Neural cell (in vitro differentiated cells): ENCODE measurements around the gene APOBEC3H. TPM values are rescaled to one million over a fixed set of nuclear protein-coding genes. Genes with fewer than 3 reads are reported as not detected.
"Not testable (repeated sequence)": the region's sequence is repeated elsewhere in the genome, so short reads cannot be mapped to it uniquely, and the experiment has no call there.

Experiments used
- H2AFZ ChIP-seq: fragments of 200-600, 300-800 bp; sonication (generic), shearing (Covaris generic); 2 replicates; pipeline ENCODE4 v1.6.0; 2014; ENCODE audit warnings: low read depth, mild to moderate bottlenecking, antibody characterized with exemption, low read length, moderate library complexity
- H3F3A ChIP-seq: fragments of 200-600 bp; shearing (Covaris generic); 2 replicates; pipeline ENCODE4 v1.6.1; 2016; ENCODE audit warnings: mild to moderate bottlenecking, moderate library complexity, mixed read lengths, antibody characterized with exemption, low read length; ENCODE audit not compliant: insufficient read depth, poor library complexity, severe bottlenecking
- H3K27ac ChIP-seq: fragments of 200-600, 300-800 bp; sonication (generic), shearing (Covaris generic); 2 replicates; pipeline ENCODE4 v1.5.1; 2014; ENCODE audit warnings: mild to moderate bottlenecking, low read length, moderate library complexity
- H3K27me3 ChIP-seq: fragments of 300-800, 200-600 bp; sonication (generic), shearing (Covaris generic); 2 replicates; pipeline ENCODE4 v1.6.0; 2014; ENCODE audit warnings: mild to moderate bottlenecking, low read depth, low read length, moderate library complexity; ENCODE audit not compliant: insufficient read depth
- H3K36me3 ChIP-seq: fragments of 300-800, 200-600 bp; sonication (generic), shearing (Covaris generic); 2 replicates; pipeline ENCODE4 v1.5.1; 2014; ENCODE audit warnings: mild to moderate bottlenecking, antibody characterized with exemption, low read length, moderate library complexity; ENCODE audit not compliant: insufficient read depth
- H3K4me2 ChIP-seq: fragments of 300-800, 200-600 bp; sonication (generic), shearing (Covaris generic); 2 replicates; pipeline ENCODE4 v1.6.0; 2014; ENCODE audit warnings: mild to moderate bottlenecking, low read length
- H3K4me3 ChIP-seq: fragments of 300-800, 200-600 bp; sonication (generic), shearing (Covaris generic); 2 replicates; pipeline ENCODE4 v1.5.1; 2014; ENCODE audit warnings: mild to moderate bottlenecking, low read length, moderate library complexity
- H3K79me2 ChIP-seq: fragments of 200-600 bp; shearing (Covaris generic); replicated peaks from 2 replicates; pipeline ENCODE4 v1.6.0; 2014; ENCODE audit warnings: mild to moderate bottlenecking, low read length, moderate library complexity; ENCODE audit not compliant: insufficient read depth
- H3K9ac ChIP-seq: fragments of 300-800, 200-600 bp; sonication (generic), shearing (Covaris generic); 2 replicates; pipeline ENCODE4 v1.6.1; 2016; ENCODE audit warnings: mild to moderate bottlenecking, low read length, mixed read lengths
- H3K9me2 ChIP-seq: fragments of 200-600 bp; shearing (Covaris generic); 2 replicates; pipeline ENCODE4 v1.6.1; 2016; ENCODE audit warnings: mild to moderate bottlenecking, low read length, mixed read lengths; ENCODE audit not compliant: insufficient read depth
- H3K9me3 ChIP-seq: fragments of 200-600, 300-800 bp; sonication (generic), shearing (Covaris generic); 2 replicates; pipeline ENCODE4 v1.6.1; 2016; ENCODE audit warnings: mild to moderate bottlenecking, mixed run types, low read length, moderate library complexity, mixed read lengths
- H4K20me1 ChIP-seq: fragments of 200-600 bp; shearing (Covaris generic); 2 replicates; pipeline ENCODE4 v1.6.1; 2016; ENCODE audit warnings: mild to moderate bottlenecking, mixed run types; ENCODE audit not compliant: insufficient read depth
- EP300 ChIP-seq: fragments of 450-650 bp; conservative IDR thresholded peaks from 2 replicates; pipeline ENCODE4 v1.6.1; 2014; ENCODE audit warnings: antibody characterized with exemption, mild to moderate bottlenecking, moderate library complexity; ENCODE audit not compliant: poor library complexity, severe bottlenecking
- EZH2 ChIP-seq: fragments of 200-600, 300-800 bp; shearing (Covaris generic), sonication (generic); IDR thresholded peaks from 2 replicates; pipeline ENCODE4 v1.6.1; 2014; ENCODE audit warnings: antibody characterized with exemption, low read length, borderline replicate concordance, mild to moderate bottlenecking; ENCODE audit not compliant: insufficient read depth, poor library complexity, severe bottlenecking
- MXI1 ChIP-seq: fragments of 450-650 bp; conservative IDR thresholded peaks from 2 replicates; pipeline ENCODE4 v1.6.1; 2014; ENCODE audit warnings: antibody characterized with exemption, mild to moderate bottlenecking; ENCODE audit not compliant: poor library complexity, severe bottlenecking
- POLR2AphosphoS5 ChIP-seq: IDR thresholded peaks from 2 replicates; pipeline ENCODE4 v1.6.1; 2012
- RAD21 ChIP-seq: fragments of 450-650 bp; conservative IDR thresholded peaks from 2 replicates; pipeline ENCODE4 v1.6.1; 2014; ENCODE audit warnings: antibody characterized with exemption, mild to moderate bottlenecking, moderate library complexity
- SMC3 ChIP-seq: fragments of 450-650 bp; conservative IDR thresholded peaks from 2 replicates; pipeline ENCODE4 v1.6.1; 2014; ENCODE audit warnings: antibody characterized with exemption, mild to moderate bottlenecking, moderate library complexity; ENCODE audit not compliant: poor library complexity
- TAF1 ChIP-seq: IDR thresholded peaks from 2 replicates; pipeline ENCODE4 v1.6.1; 2012; ENCODE audit warnings: low read depth
- polyA plus RNA-seq: library from polyadenylated mRNA; depleted of rRNA; stranded (reverse); fragments of >200 nt; gene quantifications from 2 replicates; pipeline ENCODE4 v1.2.3, GENCODE V29; 2014
- TF ChIP-seq, protein P1 (sequence below): IDR thresholded peaks from 2 replicates; pipeline ENCODE4 v1.6.1; 2012; ENCODE audit warnings: borderline replicate concordance
- TF ChIP-seq, protein P2 (sequence below): fragments of 450-650 bp; IDR thresholded peaks from 2 replicates; pipeline ENCODE4 v1.5.1; 2014; ENCODE audit warnings: antibody characterized with exemption, mild to moderate bottlenecking, moderate library complexity; ENCODE audit not compliant: poor library complexity, severe bottlenecking

The APOBEC3H gene
- polyA plus RNA-seq, 1 donor from 2014 or later, result not detected

DNA sequence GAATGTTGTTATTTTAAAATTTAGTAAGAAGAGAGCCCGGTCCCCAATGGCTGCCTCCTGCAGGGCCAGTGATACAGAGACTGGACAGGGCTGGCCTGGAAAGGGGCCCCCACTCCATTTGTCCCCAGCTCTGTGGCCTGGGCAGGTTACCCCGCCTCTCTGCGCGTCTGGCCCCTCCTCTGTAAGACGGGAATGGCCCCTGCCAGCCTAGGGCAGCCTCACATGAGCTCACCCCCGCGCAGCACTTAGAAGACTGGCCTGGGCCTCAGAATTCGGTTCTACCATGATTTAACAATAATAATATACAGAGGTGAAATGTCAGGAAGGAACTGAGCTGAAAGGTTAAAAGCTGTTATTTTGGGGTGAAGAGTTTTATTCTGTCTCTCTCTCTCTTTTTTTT, 18.7 kb upstream of the APOBEC3H start:
- no peaks in the 10 kb centered on the region for H4K20me1 ChIP-seq
- H3K9ac ChIP-seq, result no peak overlapping the region
- no peak overlapping the region for H3K4me2 ChIP-seq
- no peaks in the 10 kb centered on the region for H3K27me3 ChIP-seq
- H3K9me3 ChIP-seq, result no peaks in the 10 kb centered on the region
- no peak overlapping the region for H3K4me3 ChIP-seq
- H3K9me2 ChIP-seq, result no peaks in the 10 kb centered on the region
- no peaks in the 10 kb centered on the region for H3K79me2 ChIP-seq
- no peaks in the 10 kb centered on the region for H3K36me3 ChIP-seq
- TF ChIP-seq, protein P1, sequence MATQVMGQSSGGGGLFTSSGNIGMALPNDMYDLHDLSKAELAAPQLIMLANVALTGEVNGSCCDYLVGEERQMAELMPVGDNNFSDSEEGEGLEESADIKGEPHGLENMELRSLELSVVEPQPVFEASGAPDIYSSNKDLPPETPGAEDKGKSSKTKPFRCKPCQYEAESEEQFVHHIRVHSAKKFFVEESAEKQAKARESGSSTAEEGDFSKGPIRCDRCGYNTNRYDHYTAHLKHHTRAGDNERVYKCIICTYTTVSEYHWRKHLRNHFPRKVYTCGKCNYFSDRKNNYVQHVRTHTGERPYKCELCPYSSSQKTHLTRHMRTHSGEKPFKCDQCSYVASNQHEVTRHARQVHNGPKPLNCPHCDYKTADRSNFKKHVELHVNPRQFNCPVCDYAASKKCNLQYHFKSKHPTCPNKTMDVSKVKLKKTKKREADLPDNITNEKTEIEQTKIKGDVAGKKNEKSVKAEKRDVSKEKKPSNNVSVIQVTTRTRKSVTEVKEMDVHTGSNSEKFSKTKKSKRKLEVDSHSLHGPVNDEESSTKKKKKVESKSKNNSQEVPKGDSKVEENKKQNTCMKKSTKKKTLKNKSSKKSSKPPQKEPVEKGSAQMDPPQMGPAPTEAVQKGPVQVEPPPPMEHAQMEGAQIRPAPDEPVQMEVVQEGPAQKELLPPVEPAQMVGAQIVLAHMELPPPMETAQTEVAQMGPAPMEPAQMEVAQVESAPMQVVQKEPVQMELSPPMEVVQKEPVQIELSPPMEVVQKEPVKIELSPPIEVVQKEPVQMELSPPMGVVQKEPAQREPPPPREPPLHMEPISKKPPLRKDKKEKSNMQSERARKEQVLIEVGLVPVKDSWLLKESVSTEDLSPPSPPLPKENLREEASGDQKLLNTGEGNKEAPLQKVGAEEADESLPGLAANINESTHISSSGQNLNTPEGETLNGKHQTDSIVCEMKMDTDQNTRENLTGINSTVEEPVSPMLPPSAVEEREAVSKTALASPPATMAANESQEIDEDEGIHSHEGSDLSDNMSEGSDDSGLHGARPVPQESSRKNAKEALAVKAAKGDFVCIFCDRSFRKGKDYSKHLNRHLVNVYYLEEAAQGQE, result no peak
- TF ChIP-seq EZH2 (no peak), MXI1 (no peak), RAD21 (no peak), POLR2AphosphoS5 (no peak)
- TF ChIP-seq, protein P2, sequence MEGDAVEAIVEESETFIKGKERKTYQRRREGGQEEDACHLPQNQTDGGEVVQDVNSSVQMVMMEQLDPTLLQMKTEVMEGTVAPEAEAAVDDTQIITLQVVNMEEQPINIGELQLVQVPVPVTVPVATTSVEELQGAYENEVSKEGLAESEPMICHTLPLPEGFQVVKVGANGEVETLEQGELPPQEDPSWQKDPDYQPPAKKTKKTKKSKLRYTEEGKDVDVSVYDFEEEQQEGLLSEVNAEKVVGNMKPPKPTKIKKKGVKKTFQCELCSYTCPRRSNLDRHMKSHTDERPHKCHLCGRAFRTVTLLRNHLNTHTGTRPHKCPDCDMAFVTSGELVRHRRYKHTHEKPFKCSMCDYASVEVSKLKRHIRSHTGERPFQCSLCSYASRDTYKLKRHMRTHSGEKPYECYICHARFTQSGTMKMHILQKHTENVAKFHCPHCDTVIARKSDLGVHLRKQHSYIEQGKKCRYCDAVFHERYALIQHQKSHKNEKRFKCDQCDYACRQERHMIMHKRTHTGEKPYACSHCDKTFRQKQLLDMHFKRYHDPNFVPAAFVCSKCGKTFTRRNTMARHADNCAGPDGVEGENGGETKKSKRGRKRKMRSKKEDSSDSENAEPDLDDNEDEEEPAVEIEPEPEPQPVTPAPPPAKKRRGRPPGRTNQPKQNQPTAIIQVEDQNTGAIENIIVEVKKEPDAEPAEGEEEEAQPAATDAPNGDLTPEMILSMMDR, result no peak
- no peaks in the 10 kb centered on the region for H3F3A ChIP-seq
- no peak overlapping the region for H2AFZ ChIP-seq
- H3K27ac ChIP-seq, result no peak overlapping the region

DNA sequence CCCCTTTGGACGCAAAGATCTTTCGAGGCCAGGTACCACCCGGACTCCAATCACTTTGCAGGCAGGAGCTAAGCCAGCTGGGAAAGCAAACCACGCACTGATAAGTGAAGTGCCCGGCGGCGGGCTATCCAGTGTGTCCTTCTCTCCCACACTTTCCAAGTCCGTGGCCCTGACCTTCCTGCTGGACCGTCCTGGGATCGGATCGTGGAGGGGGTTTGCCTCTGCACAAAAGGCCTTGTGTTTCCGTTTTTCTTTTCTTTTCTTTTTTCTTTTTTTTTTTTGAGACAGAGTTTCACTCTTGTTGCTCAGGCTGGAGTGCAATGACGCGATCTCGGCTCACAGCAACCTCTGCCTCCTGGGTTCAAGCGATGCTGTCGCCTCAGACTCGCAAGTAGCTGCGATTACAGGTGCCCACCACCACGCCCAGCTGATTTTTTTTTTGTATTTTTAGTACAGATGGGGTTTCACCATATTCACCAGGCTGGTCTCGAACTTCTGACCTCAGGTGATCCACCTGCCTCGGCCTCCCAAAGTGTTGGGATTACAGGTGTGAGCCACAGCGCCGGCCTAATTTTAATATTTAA, 17.9 kb upstream of the APOBEC3H start:
- not testable (repeated sequence) for H3K4me3 ChIP-seq, H3K9me2 ChIP-seq, H3K4me2 ChIP-seq, H3K9me3 ChIP-seq, H3K27me3 ChIP-seq, H3K9ac ChIP-seq, H2AFZ ChIP-seq, H3K27ac ChIP-seq, H3F3A ChIP-seq, H3K79me2 ChIP-seq, H4K20me1 ChIP-seq, H3K36me3 ChIP-seq

DNA sequence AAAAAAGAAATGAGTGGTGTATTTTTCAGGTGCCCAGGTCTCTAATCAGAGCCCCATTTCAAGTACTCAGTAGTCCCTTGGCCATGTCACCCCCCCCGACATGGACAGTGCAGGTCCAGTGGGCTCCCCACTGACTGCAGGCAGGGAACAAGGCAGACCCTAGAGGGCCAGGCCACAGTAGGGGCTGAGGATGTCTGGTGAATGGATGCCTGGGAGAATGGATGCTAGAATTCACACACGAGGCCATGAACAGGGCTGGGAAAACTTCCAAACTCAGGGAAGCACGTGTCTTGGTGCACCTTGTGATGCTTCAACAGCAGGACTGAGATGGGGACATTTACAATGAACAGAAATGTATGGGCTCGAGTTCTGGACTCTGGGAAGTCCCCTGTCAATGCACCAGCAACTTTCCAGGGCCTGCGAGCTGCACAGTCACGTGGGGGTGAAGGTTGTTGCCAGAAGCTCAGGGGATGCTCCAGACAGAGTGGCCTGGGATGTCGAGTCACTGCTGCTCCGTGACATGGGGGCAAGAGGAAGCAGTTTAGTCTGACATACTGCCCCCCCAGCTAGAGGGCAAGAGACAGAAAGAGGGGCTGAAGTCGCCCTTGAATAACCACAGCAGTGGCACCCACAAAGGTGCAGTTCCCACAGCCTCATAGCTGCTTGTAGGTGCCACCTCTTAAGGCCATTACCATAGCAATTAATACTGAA, 16.8 kb upstream of the APOBEC3H start:
- Histone ChIP-seq H3K9ac (no peak overlapping the region), H3K9me2 (no peaks in the 10 kb centered on the region), H3K79me2 (no peaks in the 10 kb centered on the region), H3K36me3 (no peaks in the 10 kb centered on the region), H3K27me3 (no peaks in the 10 kb centered on the region), H3K4me2 (no peak overlapping the region), H4K20me1 (no peaks in the 10 kb centered on the region), H3F3A (no peaks in the 10 kb centered on the region), H2AFZ (no peak overlapping the region), H3K27ac (no peak overlapping the region), H3K9me3 (no peaks in the 10 kb centered on the region), H3K4me3 (no peak overlapping the region)
- TF ChIP-seq SMC3, result no peak
- no peak for TF ChIP-seq RAD21
- TF ChIP-seq TAF1, result no peak
- TF ChIP-seq EZH2, result no peak
- TF ChIP-seq POLR2AphosphoS5, result no peak
- no peak for TF ChIP-seq MXI1
- TF ChIP-seq, protein P2, result no peak
- TF ChIP-seq, protein P1, result no peak
- no peak for TF ChIP-seq EP300
